Activated T-cell treated with anti-CD3 and anti-CD28 coated beads for 24 hours (primary cell): ENCODE data around the gene EIF3CL.
"Not testable (repeated sequence)": the region's sequence is repeated elsewhere in the genome, so short reads cannot be mapped to it uniquely, and the experiment has no call there.

ENCODE experiments used
- DNase-seq: peaks from one replicate; pipeline ENCODE4 v3.0.0-alpha.2; 2020; ENCODE audit warnings: low read depth

EIF3CL gene

GRCh38 chr16:28362600-28362999, 41.0 kb downstream of the EIF3CL start:
- not testable (repeated sequence) for DNase-seq

- DNase-seq, result not testable (repeated sequence)
These were observed 65.4 kb downstream of the EIF3CL start for GRCh38 chr16:28338230-28338629.

- DNase-seq, result not testable (repeated sequence)
These were observed 66.5 kb downstream of the EIF3CL start for GRCh38 chr16:28336940-28337710.

GRCh38 chr16:28335678-28336077, 68.0 kb downstream of the EIF3CL start:
- not testable (repeated sequence) for DNase-seq

GRCh38 chr16:28332632-28333031, 71.0 kb downstream of the EIF3CL start:
- DNase-seq, result not testable (repeated sequence)

GRCh38 chr16:28330981-28331380, 72.7 kb downstream of the EIF3CL start:
- not testable (repeated sequence) for DNase-seq

GRCh38 chr16:28330232-28330631, 73.4 kb downstream of the EIF3CL start:
- not testable (repeated sequence) for DNase-seq
